Testis (tissue), 2 donors: ENCODE results near the gene HMCN2.

Source experiments
- CTCF ChIP-seq, 3 experiments: fragments of 450-650 bp in 2 of 3; fragments of 200-600 bp in 1 of 3; sonication (generic) in 1 of 3; IDR thresholded peaks; one replicate each; pipeline ENCODE4 v1.5.1; 2016 to 2019; ENCODE audit warnings: antibody characterized with exemption in 3 of 3, mild to moderate bottlenecking in 2 of 3, moderate library complexity in 1 of 3
- POLR2A ChIP-seq: fragments of 450-650 bp; IDR thresholded peaks from one replicate; pipeline ENCODE4 v1.6.1; 2017; ENCODE audit warnings: antibody characterized with exemption, mild to moderate bottlenecking, moderate library complexity

DNA sequence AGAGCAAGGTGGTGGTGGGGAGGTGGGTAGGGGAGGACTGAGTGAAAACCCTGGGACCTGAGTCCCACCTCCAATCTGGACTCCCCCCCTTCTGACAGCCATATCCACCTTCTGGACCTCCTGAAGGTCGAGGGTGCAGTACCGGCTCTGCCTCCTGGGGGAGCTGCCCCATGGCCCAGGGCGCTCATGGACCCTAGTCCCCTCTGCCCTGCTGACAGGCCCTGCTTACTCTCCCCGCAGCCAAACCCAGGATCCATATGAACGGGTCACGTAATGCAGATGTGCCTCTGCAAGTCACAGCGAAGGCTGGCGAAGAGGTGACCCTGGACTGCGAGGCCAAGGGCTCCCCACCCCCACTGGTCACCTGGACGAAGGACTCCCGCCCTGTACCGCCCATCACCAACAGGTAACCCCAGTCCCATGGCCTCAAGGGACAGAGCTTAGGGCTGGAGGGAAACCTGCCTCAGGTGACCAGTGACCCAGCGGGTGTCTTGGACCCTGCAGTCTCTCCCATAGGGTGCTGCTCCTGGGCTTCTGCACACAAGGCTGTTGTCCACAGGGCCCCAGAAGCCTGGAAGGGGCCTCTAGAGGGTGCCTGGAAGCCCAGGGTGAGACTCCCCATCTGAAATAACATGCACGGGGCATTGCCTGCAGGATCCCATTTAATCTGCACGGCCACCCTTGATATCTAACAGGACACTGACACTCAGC is 61.7 kb downstream of the HMCN2 start:
- peak in 1 of 3 experiments; percentile 12 for TF ChIP-seq CTCF (IDR thresholded peaks at IDR 0.05)
- no peak for TF ChIP-seq POLR2A
